ENCODE measurements around the gene RAB7B.

Gene RAB7B

GRCh38 chr1:206023695-206024094, 20.5 kb upstream of the RAB7B start, which contains the start of gene CTSE:
Gene CTSE, minus strand, starts transcription at chr1:206023895. Its CDS starts 104 bp downstream, at chr1:206023791.
- DNase-seq (ENCODE audit: low read depth): no peak
- TF ChIP-seq CTCF (conservative IDR thresholded peaks at IDR 0.05; ENCODE audit: control insufficient read depth, insufficient read depth, low read depth, low read length): no peak
- H3K4me3 ChIP-seq (ENCODE audit: control insufficient read depth, low read depth, low read length): no peak within 1 kb of the TSS

DNA sequence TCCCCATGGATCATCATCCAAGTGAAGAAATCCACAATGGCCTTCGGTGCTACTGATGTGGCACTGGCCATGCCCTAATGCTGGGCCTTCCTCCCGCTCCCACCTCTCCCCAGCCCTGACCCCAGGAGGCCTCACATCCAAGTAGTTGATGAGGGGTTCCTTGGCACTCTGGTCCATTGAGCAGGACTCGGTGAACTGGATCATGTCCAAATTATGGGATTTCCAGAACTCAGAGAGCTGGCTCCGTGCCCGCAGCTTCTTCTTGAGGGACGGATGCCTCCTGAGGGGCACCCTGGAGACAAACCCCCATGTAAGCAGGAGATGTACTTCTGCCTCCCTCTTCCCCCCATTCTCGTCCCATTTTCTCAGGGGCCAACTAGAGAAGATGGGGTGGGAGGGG, 19.6 kb upstream of the RAB7B start:
- no peak for TF ChIP-seq CTCF (conservative IDR thresholded peaks at IDR 0.05; ENCODE audit: control insufficient read depth, insufficient read depth, low read depth, low read length)
- no peak overlapping the region for H3K4me3 ChIP-seq (ENCODE audit: control insufficient read depth, low read depth, low read length)
- DNase-seq (ENCODE audit: low read depth): no peak

GRCh38 chr1:206021626-206022365, 18.6 kb upstream of the RAB7B start:
- DNase-seq (ENCODE audit: low read depth): peak; percentile 29
- TF ChIP-seq CTCF (conservative IDR thresholded peaks at IDR 0.05; ENCODE audit: control insufficient read depth, insufficient read depth, low read depth, low read length): no peak
- H3K4me3 ChIP-seq (ENCODE audit: control insufficient read depth, low read depth, low read length): no peak overlapping the region

- H3K4me3 ChIP-seq (ENCODE audit: control insufficient read depth, low read depth, low read length): no peak overlapping the region
- no peak for TF ChIP-seq CTCF (conservative IDR thresholded peaks at IDR 0.05; ENCODE audit: control insufficient read depth, insufficient read depth, low read depth, low read length)
- DNase-seq (ENCODE audit: low read depth): no peak
Observed at GRCh38 chr1:206021008-206021625, 17.9 kb upstream of the RAB7B start.

DNA sequence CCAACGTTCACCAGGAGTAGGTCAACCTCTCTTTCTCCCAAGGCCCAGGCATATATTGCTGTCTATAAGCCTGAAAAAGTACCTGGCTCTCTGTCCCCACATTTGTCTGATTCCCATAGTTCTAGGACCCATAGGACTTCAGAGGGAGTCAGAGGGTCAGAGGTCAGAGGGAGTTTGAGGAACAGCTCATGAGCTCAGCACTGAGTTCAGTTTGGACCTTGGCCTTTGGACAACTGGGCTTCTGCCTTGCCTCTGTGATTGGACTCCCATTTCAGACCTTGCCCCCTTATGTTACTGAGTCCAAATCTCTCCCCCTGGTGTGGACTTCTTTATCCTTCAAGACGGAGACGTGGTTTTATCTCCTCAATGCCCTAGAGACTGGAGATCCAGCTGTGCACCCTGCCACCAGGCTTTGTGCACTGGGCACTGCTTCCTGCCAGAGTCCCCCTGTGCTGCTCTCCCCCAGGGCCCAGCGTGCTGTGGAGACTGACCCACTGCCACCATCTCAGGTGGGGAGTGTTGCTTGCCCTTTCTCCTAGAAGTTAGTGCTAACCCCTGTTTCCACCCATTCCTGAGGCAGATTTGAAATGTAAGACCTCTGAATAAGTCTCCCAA, 17.3 kb upstream of the RAB7B start:
- TF ChIP-seq CTCF (conservative IDR thresholded peaks at IDR 0.05; ENCODE audit: control insufficient read depth, insufficient read depth, low read depth, low read length): no peak
- no peak overlapping the region for H3K4me3 ChIP-seq (ENCODE audit: control insufficient read depth, low read depth, low read length)
- DNase-seq (ENCODE audit: low read depth): no peak

GRCh38 chr1:206015071-206015470, 11.9 kb upstream of the RAB7B start:
- DNase-seq (ENCODE audit: low read depth): no peak
- TF ChIP-seq CTCF (conservative IDR thresholded peaks at IDR 0.05; ENCODE audit: control insufficient read depth, insufficient read depth, low read depth, low read length): no peak
- H3K4me3 ChIP-seq (ENCODE audit: control insufficient read depth, low read depth, low read length): no peak overlapping the region

All from fibroblast of mammary gland (primary cell).